Measurements from ENCODE around the gene TSPAN6. TPM values are rescaled to one million over a fixed set of nuclear protein-coding genes. Genes with fewer than 3 reads are reported as not detected.

Gene TSPAN6
- total RNA-seq, 1 donor from 2014 or later: 205 TPM

GRCh38 chrX:100647739-100648138 lies 11.1 kb upstream of the TSPAN6 start:
- Histone ChIP-seq H3K79me2 (ENCODE audit: low read depth) (no peaks in the 10 kb centered on the region), H3K9me3 (ENCODE audit: low read depth) (no peaks in the 10 kb centered on the region), H3F3A (ENCODE audit: low read depth) (no peaks in the 10 kb centered on the region), H3K4me2 (no peak overlapping the region), H3K9ac (no peak overlapping the region), H2AFZ (replicated peaks) (no peak overlapping the region), H4K20me1 (ENCODE audit: low read depth) (no peaks in the 10 kb centered on the region), H3K27ac (no peak overlapping the region), H3K36me3 (no peaks in the 10 kb centered on the region), H3K27me3 (no peaks in the 10 kb centered on the region), H3K4me1 (peaks cover 5% of the 10 kb centered on the region), H3K4me3 (no peak overlapping the region)
- Mint-ChIP-seq H3K4me3 (no peak overlapping the region), H3K9me3 (no peaks in the 10 kb centered on the region), H3K36me3 (no peaks in the 10 kb centered on the region), H3K27ac (peak overlapping the region; percentile 48), H3K27me3 (ENCODE audit: insufficient read depth, low read depth) (peaks cover 2% of the 10 kb centered on the region), H3K4me1 (peaks cover 21% of the 10 kb centered on the region)
- no peak for DNase-seq (ENCODE audit: low spot score)
- TF ChIP-seq CTCF (IDR thresholded peaks at IDR 0.05): no peak

- no peaks in the 10 kb centered on the region for H3K9me3 Mint-ChIP-seq
- Histone ChIP-seq H3K79me2 (ENCODE audit: low read depth) (no peaks in the 10 kb centered on the region), H3F3A (ENCODE audit: low read depth) (no peaks in the 10 kb centered on the region), H3K4me3 (no peak overlapping the region), H3K9ac (no peak overlapping the region), H2AFZ (replicated peaks) (no peak overlapping the region), H3K27ac (no peak overlapping the region), H3K4me2 (no peak overlapping the region), H3K36me3 (no peaks in the 10 kb centered on the region), H3K4me1 (peaks cover 5% of the 10 kb centered on the region), H3K9me3 (ENCODE audit: low read depth) (no peaks in the 10 kb centered on the region), H3K27me3 (no peaks in the 10 kb centered on the region), H4K20me1 (ENCODE audit: low read depth) (no peaks in the 10 kb centered on the region)
- TF ChIP-seq CTCF (IDR thresholded peaks at IDR 0.05) (no peak), EZH2phosphoT487 (IDR thresholded peaks at IDR 0.05) (no peak), EZH2 (IDR thresholded peaks at IDR 0.05) (no peak)
- no peak overlapping the region for H3K27ac Mint-ChIP-seq
- H3K4me1 Mint-ChIP-seq: peaks cover 21% of the 10 kb centered on the region
- no peak for DNase-seq (ENCODE audit: low spot score)
- H3K27me3 Mint-ChIP-seq (ENCODE audit: insufficient read depth, low read depth): peaks cover 2% of the 10 kb centered on the region
- no peak overlapping the region for H3K4me3 Mint-ChIP-seq
- no peaks in the 10 kb centered on the region for H3K36me3 Mint-ChIP-seq
Measured at GRCh38 chrX:100647095-100647494, 10.5 kb upstream of the TSPAN6 start.

GRCh38 chrX:100645106-100645505 lies 8.5 kb upstream of the TSPAN6 start:
- Histone ChIP-seq H3K9me3 (ENCODE audit: low read depth) (no peaks in the 10 kb centered on the region), H3K27me3 (no peaks in the 10 kb centered on the region), H3K79me2 (ENCODE audit: low read depth) (no peaks in the 10 kb centered on the region), H3K4me3 (no peak overlapping the region), H3K9ac (no peak overlapping the region), H4K20me1 (ENCODE audit: low read depth) (no peaks in the 10 kb centered on the region), H3F3A (ENCODE audit: low read depth) (no peaks in the 10 kb centered on the region), H3K4me1 (peaks cover 5% of the 10 kb centered on the region), H3K4me2 (no peak overlapping the region), H2AFZ (replicated peaks) (no peak overlapping the region), H3K27ac (no peak overlapping the region), H3K36me3 (no peaks in the 10 kb centered on the region)
- H3K4me3 Mint-ChIP-seq: no peak overlapping the region
- H3K36me3 Mint-ChIP-seq: no peaks in the 10 kb centered on the region
- H3K9me3 Mint-ChIP-seq: no peaks in the 10 kb centered on the region
- no peak for DNase-seq (ENCODE audit: low spot score)
- peaks cover 21% of the 10 kb centered on the region for H3K4me1 Mint-ChIP-seq
- no peak for TF ChIP-seq EZH2 (IDR thresholded peaks at IDR 0.05)
- TF ChIP-seq EZH2phosphoT487 (IDR thresholded peaks at IDR 0.05): no peak
- TF ChIP-seq CTCF (IDR thresholded peaks at IDR 0.05): no peak
- H3K27ac Mint-ChIP-seq: no peak overlapping the region
- H3K27me3 Mint-ChIP-seq (ENCODE audit: insufficient read depth, low read depth): peaks cover 2% of the 10 kb centered on the region
